GM12892 (cell line): ENCODE results near the gene ARV1.

Experiments
- POLR2A ChIP-seq: IDR thresholded peaks from 2 replicates; pipeline ENCODE4 v1.6.1; 2011; ENCODE audit warnings: low read depth, low read length, control low read depth
- TAF1 ChIP-seq: IDR thresholded peaks from 2 replicates; pipeline ENCODE4 v1.6.1; 2011; ENCODE audit warnings: low read depth, mild to moderate bottlenecking, control low read depth, low read length, borderline replicate concordance

- TF ChIP-seq POLR2A, result no peak
- TF ChIP-seq TAF1, result no peak
Observed at GRCh38 chr1:230970432-230970831, 8.5 kb upstream of the ARV1 start.
